ENCODE data around the gene MRC2.
"Not testable (repeated sequence)": the region's sequence is repeated elsewhere in the genome, so short reads cannot be mapped to it uniquely, and the experiment has no call there.

MRC2 gene

GRCh38 chr17:62679866-62680377 is 52.5 kb downstream of the MRC2 start:
- DNase-seq (ENCODE audit: low read depth): no peak

DNA sequence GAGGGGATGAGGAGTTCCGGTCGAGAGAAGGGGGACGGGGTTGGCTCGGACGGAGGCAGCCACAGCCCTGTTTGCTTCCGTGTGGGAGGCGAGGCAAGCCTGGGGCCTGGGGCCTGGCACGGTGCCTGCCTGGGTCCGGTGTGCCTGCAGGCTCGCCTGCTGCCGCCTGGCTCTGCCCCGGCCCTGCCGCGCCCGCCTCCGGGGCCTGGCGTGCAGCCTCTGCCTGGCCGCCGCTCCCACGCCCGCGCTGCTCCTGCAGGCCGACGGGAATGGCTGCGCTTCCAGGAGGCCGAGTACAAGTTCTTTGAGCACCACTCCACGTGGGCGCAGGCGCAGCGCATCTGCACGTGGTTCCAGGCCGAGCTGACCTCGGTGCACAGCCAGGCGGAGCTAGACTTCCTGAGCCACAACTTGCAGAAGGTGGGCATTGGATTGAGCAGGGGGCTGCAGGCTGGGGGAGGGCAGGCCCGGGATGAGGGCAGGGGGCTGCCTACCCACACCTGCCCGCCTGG is 53.1 kb downstream of the MRC2 start:
- DNase-seq (ENCODE audit: low read depth): no peak

DNA sequence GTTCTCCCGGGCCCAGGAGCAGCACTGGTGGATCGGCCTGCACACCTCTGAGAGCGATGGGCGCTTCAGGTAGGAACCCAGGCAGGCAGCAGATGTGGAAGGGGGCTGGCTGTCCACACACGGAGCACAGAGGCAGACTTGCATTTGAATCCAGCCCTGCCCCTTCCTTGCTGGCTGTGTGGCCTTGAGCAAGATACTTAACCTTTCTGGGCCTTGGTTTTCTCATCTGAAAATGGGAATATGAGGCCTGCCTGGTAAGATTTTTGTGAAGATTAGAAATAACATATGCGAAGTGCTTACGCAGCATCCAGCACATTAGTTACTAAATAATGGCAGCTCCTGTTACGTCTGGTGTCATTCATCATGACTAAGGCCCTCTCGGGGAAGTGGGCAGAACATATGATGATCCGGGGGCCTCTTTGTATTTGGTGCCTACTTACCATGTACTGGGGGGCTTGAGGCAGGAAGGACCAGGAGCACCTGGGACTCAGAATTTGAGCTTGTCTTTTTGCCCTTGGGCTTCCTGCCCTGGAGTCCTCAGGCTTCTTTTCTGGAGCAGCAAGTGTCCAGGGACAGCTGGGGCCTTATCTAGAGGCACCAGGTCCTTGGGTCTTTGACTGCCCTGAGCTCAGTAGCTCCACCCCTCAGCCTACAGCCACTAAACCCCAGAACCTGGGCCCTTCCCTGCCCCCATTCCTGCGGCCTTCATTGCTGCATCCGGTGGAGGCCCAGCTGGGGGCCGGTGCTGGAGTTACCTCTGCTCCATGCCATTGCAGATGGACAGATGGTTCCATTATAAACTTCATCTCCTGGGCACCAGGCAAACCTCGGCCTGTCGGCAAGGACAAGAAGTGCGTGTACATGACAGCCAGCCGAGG is 53.8 kb downstream of the MRC2 start:
- DNase-seq (ENCODE audit: low read depth): no peak

DNA sequence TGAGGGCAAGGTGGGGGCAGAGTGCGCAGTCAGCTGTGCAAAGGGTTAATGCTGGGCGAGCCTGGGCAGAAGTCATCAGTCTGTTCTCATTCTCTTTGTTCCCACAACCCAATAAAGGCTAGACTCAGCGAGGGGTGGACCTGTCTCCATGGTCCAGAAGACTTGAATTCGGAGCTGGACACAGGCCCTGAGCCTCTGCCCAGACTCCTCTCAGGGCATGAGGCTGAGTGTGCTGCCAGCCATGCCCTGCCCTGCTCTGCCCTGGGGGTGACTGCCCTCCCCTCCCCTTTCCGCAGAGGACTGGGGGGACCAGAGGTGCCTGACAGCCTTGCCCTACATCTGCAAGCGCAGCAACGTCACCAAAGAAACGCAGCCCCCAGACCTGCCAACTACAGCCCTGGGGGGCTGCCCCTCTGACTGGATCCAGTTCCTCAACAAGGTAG is 54.5 kb downstream of the MRC2 start:
- DNase-seq (ENCODE audit: low read depth): no peak

- no peak for DNase-seq (ENCODE audit: low read depth)
Observed at GRCh38 chr17:62684179-62684578, 56.7 kb downstream of the MRC2 start.

DNA sequence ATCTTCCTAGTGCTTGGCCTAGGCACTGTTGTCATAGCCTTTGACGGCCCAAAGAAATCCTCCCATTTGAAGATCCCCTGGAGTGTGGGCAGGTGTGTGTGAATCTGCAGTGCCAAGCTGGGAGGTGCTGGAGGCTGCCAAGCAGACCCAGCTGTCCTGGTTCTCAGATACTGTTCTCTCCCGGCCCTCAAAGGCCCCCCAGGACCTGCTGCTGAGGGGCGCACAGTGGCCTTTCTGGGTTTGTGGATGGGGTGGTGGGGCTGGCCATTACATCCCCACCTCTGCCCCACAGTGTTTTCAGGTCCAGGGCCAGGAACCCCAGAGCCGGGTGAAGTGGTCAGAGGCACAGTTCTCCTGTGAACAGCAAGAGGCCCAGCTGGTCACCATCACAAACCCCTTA is 60.5 kb downstream of the MRC2 start:
- no peak for DNase-seq (ENCODE audit: low read depth)

- no peak for DNase-seq (ENCODE audit: low read depth)
Observed at GRCh38 chr17:62688398-62689160, 61.1 kb downstream of the MRC2 start.

DNA sequence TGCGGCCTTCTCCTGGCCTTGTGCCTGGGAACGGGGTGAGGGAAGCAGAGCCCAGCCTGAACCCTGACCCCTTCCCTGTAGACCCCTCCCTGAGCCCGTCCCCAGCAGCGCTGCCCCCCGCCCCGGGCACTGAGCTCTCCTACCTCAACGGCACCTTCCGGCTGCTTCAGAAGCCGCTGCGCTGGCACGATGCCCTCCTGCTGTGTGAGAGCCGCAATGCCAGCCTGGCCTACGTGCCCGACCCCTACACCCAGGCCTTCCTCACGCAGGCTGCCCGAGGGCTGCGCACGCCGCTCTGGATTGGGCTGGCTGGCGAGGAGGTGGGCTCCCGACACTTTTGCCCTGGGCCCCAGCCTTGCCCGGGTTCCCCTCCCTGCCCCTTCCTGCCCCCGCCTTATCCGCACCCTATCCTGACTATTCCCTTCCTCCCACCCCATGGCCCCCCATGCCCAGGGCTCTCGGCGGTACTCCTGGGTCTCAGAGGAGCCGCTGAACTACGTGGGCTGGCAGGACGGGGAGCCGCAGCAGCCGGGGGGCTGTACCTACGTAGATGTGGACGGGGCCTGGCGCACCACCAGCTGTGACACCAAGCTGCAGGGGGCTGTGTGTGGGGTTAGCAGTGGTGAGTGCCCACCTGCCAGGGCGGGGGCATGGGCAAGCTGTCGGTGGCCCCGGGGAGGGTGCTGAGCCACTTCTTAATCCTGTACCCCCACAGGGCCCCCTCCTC is 62.1 kb downstream of the MRC2 start:
- DNase-seq (ENCODE audit: low read depth): no peak

GRCh38 chr17:62690168-62690897 is 62.9 kb downstream of the MRC2 start:
- no peak for DNase-seq (ENCODE audit: low read depth)

GRCh38 chr17:62691589-62691915 is 64.1 kb downstream of the MRC2 start:
- not testable (repeated sequence) for DNase-seq (ENCODE audit: low read depth)

GRCh38 chr17:62692159-62692651 is 64.7 kb downstream of the MRC2 start:
- DNase-seq (ENCODE audit: low read depth): no peak

DNA sequence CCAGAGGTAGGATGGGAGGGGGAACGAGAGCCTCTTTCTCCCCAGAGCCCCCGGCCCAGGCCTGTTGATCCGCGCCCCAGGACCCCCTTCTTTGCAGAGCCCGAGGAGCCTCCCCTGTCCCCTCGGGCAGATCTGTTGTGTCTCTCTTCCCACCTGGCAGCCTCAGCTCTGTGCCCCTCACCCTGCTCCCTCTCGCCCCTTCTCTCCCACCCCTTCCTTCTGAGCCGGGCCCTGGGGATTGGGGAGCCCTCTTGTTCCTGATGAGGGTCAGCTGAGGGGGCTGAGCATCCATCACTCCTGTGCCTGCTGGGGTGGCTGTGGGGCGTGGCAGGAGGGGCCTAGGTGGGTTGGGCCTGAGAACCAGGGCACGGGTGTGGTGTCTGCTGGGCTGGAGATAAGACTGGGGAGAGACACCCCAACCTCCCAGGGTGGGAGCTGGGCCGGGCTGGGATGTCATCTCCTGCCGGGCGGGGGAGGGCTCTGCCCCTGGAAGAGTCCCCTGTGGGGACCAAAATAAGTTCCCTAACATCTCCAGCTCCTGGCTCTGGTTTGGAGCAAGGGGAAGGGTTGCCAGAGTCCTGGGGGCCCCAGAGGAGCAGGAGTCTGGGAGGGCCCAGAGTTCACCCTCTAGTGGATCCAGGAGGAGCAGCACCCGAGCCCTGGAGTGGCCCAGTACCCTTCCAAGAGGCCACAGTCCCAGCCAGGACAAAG is 65.4 kb downstream of the MRC2 start:
- no peak for DNase-seq (ENCODE audit: low read depth)

- no peak for DNase-seq (ENCODE audit: low read depth)
Observed at GRCh38 chr17:62693616-62694409, 66.3 kb downstream of the MRC2 start.

GRCh38 chr17:62695093-62695738 is 67.7 kb downstream of the MRC2 start:
- DNase-seq (ENCODE audit: low read depth): not testable (repeated sequence)

GRCh38 chr17:62696256-62696655 is 68.8 kb downstream of the MRC2 start:
- no peak for DNase-seq (ENCODE audit: low read depth)

DNA sequence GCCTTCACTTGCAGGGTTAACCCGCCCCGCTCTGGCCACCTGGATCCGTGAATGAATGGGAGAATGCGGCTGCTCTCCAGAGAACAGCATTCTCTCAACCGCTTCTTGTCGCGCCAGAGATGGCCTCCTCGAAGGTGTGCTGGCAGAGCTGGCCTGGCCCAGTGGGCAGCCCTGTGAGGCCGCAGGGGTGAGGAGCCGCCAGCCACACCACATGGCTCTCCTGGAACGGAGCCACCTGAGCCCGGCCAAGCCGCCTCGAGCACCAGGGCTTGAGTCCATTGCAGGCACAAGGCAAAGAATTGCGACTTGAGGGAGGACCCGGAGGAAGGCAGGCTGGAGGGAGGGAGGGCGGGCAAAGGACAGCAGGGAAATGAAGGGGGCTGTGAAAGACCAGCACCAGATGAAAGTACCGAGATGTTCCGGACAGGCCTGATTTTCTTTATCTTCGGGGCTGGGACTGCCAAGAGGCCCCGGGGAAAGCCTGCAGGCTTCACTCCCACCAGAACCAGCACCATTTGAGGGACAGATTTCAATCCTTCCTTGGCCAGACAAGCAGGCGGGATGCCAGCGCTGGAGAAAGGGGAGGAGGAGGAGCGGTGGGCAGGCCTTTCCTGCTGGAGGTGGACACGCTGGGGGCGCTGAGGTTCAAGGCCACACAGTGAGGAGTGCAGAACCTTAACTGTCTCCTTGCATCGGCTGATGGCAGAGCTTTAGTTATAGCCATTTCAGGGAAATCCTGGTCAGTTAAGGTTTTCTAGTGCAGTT is 69.4 kb downstream of the MRC2 start:
- DNase-seq (ENCODE audit: low read depth): no peak

DNA sequence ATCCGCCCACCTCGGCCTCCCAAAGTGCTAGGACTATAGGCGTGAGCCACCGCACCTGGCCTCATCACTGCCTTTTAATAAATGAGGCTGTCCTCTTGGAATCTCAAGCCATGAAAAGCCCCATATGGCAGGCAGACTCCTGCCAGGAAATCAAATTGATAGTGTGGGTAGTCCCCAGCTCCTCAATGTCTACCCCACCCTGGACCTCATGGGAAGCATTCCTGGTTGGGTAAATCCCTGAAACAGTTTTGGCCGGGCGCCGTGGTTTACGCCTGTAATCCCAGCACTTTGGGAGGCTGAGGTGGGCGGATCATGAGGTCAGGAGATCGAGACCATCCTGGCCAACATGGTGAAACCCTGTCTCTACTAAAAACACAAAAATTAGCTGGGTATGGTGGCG is 71.0 kb downstream of the MRC2 start:
- DNase-seq (ENCODE audit: low read depth): not testable (repeated sequence)

DNA sequence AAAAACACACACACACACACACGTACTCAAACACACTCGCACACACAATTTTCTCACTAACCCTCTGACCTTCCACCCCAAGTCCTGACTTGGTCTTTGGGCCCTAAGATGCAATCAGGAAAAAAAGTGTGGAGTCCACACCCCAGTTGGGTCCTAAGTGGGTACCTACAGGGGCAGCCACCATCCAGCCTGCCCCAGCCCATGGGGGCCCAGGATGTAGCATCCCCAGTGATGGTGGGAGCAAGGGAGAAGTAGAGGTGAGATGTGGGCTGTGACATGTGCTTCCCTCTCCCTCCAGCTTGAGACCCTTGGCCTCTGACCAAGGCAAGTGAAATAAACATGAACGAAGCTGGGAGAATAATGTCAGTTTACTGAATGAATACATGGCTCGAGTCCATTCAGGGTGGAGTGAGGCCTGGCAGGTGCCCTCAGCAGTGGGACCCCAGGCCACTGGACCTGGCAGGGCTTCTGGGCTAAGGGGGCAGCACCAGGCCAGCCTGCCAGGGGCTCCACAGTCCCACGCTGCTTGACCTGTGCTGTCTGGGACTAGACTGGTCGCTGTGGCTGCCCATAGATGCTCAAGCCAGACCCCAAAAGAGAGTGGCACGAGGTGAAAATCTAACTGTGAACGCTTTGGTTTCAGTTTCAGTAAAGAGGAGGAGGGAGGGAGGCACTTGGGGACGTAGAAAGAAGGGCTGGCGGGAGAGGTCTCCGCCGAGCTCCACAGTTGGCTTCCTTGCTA is 73.7 kb downstream of the MRC2 start:
- no peak for DNase-seq (ENCODE audit: low read depth)
